Ovary (tissue), 3 donors: ENCODE results near the gene POLD1.

Experiments used
- CTCF ChIP-seq, 3 donors: fragments of 450-650 bp in 2 of 3; fragments of 200-600 bp in 1 of 3; IDR thresholded peaks; one replicate each; pipeline versions ENCODE4 v1.5.1 to v1.8.0; 2016 to 2022; ENCODE audit warnings: antibody characterized with exemption in 3 of 3, mild to moderate bottlenecking in 1 of 3
- EP300 ChIP-seq: sonication (generic); formaldehyde crosslinking; IDR thresholded peaks from one replicate; pipeline ENCODE4 v1.6.1; 2017; ENCODE audit warnings: antibody characterized with exemption
- POLR2A ChIP-seq: fragments of 450-650 bp; IDR thresholded peaks from one replicate; pipeline ENCODE4 v1.6.1; 2017; ENCODE audit warnings: antibody characterized with exemption, mild to moderate bottlenecking, moderate library complexity
- donor health status: DM: no; HTN: no; CAD: no.

- TF ChIP-seq CTCF (IDR thresholded peaks at IDR 0.05) (no peak), EP300 (no peak), POLR2A (no peak)
These were observed 18.5 kb upstream of the POLD1 start, which contains the start of gene NAPSA for GRCh38 chr19:50365434-50366306.
